Measurements from ENCODE around the gene PCBP2.
"Not testable (repeated sequence)": the region's sequence is repeated elsewhere in the genome, so short reads cannot be mapped to it uniquely, and the experiment has no call there.

PCBP2 gene

GRCh38 chr12:53451661-53452158 lies at the start of gene PCBP2:
PCBP2 (plus strand) TSS chr12:53452102; CDS start chr12:53454801, 2,699 bp downstream.
- peak; percentile 95 to 97 for ATAC-seq

- not testable (repeated sequence) for ATAC-seq
Observed at GRCh38 chr12:53402351-53402750, 49.6 kb upstream of the PCBP2 start.

- no peak for ATAC-seq
Observed at GRCh38 chr12:53402871-53403270, 49.0 kb upstream of the PCBP2 start.

- ATAC-seq = no peak
Observed at GRCh38 chr12:53410951-53411350, 41.0 kb upstream of the PCBP2 start.

GRCh38 chr12:53413485-53414204 lies 38.3 kb upstream of the PCBP2 start:
- ATAC-seq = no peak

GRCh38 chr12:53414756-53415417 lies 37.0 kb upstream of the PCBP2 start:
- no peak for ATAC-seq

- ATAC-seq = not testable (repeated sequence)
Observed at GRCh38 chr12:53415752-53416389, 36.0 kb upstream of the PCBP2 start.

- not testable (repeated sequence) for ATAC-seq
Observed at GRCh38 chr12:53417291-53417816, 34.5 kb upstream of the PCBP2 start.

GRCh38 chr12:53418221-53418620 lies 33.7 kb upstream of the PCBP2 start:
- no peak for ATAC-seq

GRCh38 chr12:53419756-53420155 lies 32.1 kb upstream of the PCBP2 start:
- no peak for ATAC-seq

GRCh38 chr12:53422247-53422646 lies 29.7 kb upstream of the PCBP2 start:
- not testable (repeated sequence) for ATAC-seq

GRCh38 chr12:53423597-53423996 lies 28.3 kb upstream of the PCBP2 start, which contains the start of gene AMHR2:
AMHR2 (plus strand) TSS chr12:53423855; CDS start chr12:53423935, 80 bp downstream.
- ATAC-seq = no peak

- ATAC-seq = no peak
Observed at GRCh38 chr12:53424626-53425514, 27.0 kb upstream of the PCBP2 start.

- no peak for ATAC-seq
Observed at GRCh38 chr12:53425515-53426150, 26.3 kb upstream of the PCBP2 start.

GRCh38 chr12:53427905-53428594 lies 23.9 kb upstream of the PCBP2 start:
- peak; percentile 100 for ATAC-seq

- ATAC-seq = peak in 1 of 2 donors; percentile 15
Observed at GRCh38 chr12:53428741-53429140, 23.2 kb upstream of the PCBP2 start.

- no peak for ATAC-seq
Observed at GRCh38 chr12:53430116-53430515, 21.8 kb upstream of the PCBP2 start.

GRCh38 chr12:53431187-53431586 lies 20.7 kb upstream of the PCBP2 start:
- no peak for ATAC-seq

- not testable (repeated sequence) for ATAC-seq
Observed at GRCh38 chr12:53435326-53435725, 16.6 kb upstream of the PCBP2 start.

- ATAC-seq = not testable (repeated sequence)
Observed at GRCh38 chr12:53439582-53439981, 12.3 kb upstream of the PCBP2 start.
